Hindlimb muscle (tissue), 1 donor: Measurements from ENCODE around the gene MTFR1L. TPM values are rescaled to one million over a fixed set of nuclear protein-coding genes. Genes with fewer than 3 reads are reported as not detected.
"Not testable (repeated sequence)": the region's sequence is repeated elsewhere in the genome, so short reads cannot be mapped to it uniquely, and the experiment has no call there.

Experiments used
- DNase-seq: peaks from one replicate; pipeline ENCODE4 v3.0.0-alpha.2; 2013
- polyA plus RNA-seq: library from polyadenylated mRNA; unstranded; fragments of 120-200 nt; gene quantifications from one replicate; pipeline ENCODE4 v1.2.1, GENCODE V29; 2013; ENCODE audit not compliant: insufficient read length

Gene MTFR1L
- polyA plus RNA-seq, 1 donor: 70.6 TPM

GRCh38 chr1:25829046-25829445 lies 9.3 kb downstream of the MTFR1L start:
- no peak for DNase-seq

- DNase-seq: no peak
Observed at GRCh38 chr1:25831569-25832196, 11.9 kb downstream of the MTFR1L start.

- DNase-seq: no peak
Observed at GRCh38 chr1:25832336-25833037, 12.7 kb downstream of the MTFR1L start.

GRCh38 chr1:25833158-25833557 lies 13.4 kb downstream of the MTFR1L start:
- no peak for DNase-seq

- DNase-seq: no peak
Observed at GRCh38 chr1:25834894-25835293, 15.1 kb downstream of the MTFR1L start.

- no peak for DNase-seq
Observed at GRCh38 chr1:25836695-25837094, 16.9 kb downstream of the MTFR1L start.

GRCh38 chr1:25837262-25837875 lies 17.6 kb downstream of the MTFR1L start:
- DNase-seq: no peak

GRCh38 chr1:25839808-25840207 lies 20.1 kb downstream of the MTFR1L start:
- DNase-seq: not testable (repeated sequence)

- DNase-seq: no peak
Observed at GRCh38 chr1:25843483-25843882, 23.7 kb downstream of the MTFR1L start.

- DNase-seq: no peak
Observed at GRCh38 chr1:25844536-25845337, 25.0 kb downstream of the MTFR1L start.

- no peak for DNase-seq
Observed at GRCh38 chr1:25845664-25846063, 25.9 kb downstream of the MTFR1L start.

- DNase-seq: no peak
Observed at GRCh38 chr1:25847929-25848328, 28.2 kb downstream of the MTFR1L start.

GRCh38 chr1:25848531-25848930 lies 28.8 kb downstream of the MTFR1L start:
- DNase-seq: no peak

GRCh38 chr1:25854554-25854953 lies 34.8 kb downstream of the MTFR1L start:
- no peak for DNase-seq

GRCh38 chr1:25856856-25857255 lies 37.1 kb downstream of the MTFR1L start:
- no peak for DNase-seq

- no peak for DNase-seq
Observed at GRCh38 chr1:25858494-25858893, 38.7 kb downstream of the MTFR1L start.

- peak; percentile 89 for DNase-seq
Observed at GRCh38 chr1:25858906-25859789, 39.4 kb downstream of the MTFR1L start, which contains the start of gene AUNIP. TSS of gene AUNIP (minus strand) at chr1:25859457. CDS start at chr1:25859357, 100 bp downstream.

GRCh38 chr1:25861316-25862286 lies 41.8 kb downstream of the MTFR1L start:
- no peak for DNase-seq

GRCh38 chr1:25862785-25863485 lies 43.2 kb downstream of the MTFR1L start:
- DNase-seq: no peak
